ENCODE results near the gene TRIP10.
"Not testable (repeated sequence)": the region's sequence is repeated elsewhere in the genome, so short reads cannot be mapped to it uniquely, and the experiment has no call there.

The TRIP10 gene

DNA sequence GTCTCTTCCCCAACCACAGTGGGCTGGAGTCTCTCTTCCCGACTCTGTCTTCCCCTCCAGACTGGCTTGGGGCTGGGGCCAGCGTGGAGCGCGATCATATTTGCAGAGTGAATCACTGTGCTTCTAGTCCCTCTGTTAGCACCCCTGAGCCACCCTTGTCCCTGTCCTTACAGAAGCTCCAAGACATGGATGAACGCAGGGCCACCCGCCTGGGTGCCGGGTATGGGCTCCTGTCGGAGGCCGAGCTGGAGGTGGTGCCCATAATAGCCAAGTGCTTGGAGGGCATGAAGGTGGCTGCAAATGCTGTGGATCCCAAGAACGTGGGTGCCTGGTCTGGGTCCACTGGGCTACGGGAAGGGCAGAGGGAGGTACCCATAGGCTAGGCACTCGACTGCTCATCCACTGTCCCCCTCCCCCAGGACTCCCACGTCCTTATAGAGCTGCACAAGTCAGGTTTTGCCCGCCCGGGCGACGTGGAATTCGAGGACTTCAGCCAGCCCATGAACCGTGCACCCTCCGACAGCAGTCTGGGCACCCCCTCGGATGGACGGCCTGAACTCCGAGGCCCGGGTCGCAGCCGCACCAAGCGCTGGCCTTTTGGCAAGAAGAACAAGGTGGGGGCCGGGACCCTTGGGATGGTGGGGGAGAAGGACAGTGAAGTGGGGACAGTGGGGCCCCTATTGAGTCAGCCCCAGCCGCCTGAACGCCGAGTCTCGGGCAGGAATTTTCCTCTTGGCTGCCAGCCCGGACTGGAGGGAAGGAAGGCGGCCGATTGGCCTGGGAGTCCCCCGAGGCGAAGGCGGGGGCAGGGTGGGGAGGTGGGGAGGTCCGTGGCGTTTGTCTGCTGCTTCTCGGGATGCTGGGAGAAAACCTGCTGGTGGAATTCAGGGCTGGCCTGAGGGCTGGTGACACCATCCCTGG, 5.2 kb downstream of the TRIP10 start:
- no peak for DNase-seq

DNA sequence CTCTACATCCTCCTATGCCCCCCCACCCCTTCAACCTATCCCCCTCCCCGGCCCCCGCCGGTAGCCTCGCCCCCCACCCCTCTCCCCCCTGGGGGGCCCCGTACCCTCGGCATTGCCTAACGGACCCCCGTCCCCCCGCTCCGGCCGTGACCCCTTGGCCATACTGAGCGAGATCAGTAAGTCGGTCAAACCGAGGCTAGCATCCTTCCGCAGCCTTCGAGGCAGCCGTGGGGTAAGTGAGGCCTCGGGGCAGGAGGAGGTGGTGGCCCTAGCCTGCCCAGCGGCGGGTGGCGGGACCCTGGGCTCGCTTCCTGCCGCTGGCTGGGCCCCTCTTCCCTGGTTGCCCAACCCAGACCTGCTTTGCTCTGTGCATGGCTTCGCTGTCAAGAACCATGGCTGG, 6.5 kb downstream of the TRIP10 start:
- DNase-seq = no peak

DNA sequence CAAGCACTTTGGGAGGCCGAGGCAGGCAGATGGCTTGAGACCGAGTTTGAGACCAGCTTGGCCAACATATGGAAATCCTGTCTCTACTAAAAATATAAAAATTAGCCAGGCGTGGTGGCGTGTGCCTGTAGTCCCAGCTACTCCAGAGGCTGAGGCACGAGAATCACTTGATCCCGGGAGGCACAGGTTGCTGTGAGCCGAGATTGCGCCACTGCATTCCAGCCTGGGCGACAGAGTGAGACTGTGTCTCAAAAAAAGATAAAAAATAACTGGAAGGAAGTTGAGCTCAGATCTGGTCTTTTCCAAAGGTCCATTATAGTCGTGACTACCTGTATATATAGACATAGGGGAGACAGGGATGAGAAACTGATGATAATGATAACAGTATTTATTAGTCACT, 9.1 kb downstream of the TRIP10 start:
- not testable (repeated sequence) for DNase-seq

DNA sequence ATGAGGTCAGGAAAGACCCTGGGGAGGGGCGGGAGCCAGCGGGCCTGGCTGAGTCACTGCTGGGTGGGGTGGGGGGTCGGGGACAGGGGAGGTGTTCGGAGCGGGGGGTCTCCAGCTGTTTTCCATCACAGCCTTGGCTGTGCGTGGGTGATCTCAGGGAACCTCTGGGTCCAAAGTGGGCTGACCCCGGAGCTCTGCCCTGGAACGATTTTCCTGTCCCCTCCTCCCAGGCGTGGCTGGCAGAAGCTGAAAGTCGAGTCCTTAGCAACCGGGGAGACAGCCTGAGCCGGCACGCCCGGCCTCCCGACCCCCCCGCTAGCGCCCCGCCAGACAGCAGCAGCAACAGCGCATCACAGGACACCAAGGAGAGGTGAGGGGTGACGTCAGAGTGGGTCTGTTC, 10.6 kb downstream of the TRIP10 start:
- no peak for DNase-seq

DNA sequence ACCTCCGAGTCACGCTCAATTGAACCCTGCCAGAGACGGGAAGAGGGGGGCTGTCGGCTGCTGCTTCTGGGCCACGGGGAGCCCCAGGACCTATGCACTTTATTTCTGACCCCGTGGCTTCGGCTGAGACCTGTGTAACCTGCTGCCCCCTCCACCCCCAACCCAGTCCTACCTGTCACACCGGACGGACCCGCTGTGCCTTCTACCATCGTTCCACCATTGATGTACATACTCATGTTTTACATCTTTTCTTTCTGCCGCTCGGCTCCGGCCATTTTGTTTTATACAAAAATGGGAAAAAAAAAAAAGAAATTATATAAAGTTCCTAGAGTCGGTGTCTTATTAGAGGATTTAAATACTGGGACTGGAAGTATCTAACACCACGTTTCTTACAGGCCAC, 11.7 kb downstream of the TRIP10 start:
- DNase-seq = no peak

DNA sequence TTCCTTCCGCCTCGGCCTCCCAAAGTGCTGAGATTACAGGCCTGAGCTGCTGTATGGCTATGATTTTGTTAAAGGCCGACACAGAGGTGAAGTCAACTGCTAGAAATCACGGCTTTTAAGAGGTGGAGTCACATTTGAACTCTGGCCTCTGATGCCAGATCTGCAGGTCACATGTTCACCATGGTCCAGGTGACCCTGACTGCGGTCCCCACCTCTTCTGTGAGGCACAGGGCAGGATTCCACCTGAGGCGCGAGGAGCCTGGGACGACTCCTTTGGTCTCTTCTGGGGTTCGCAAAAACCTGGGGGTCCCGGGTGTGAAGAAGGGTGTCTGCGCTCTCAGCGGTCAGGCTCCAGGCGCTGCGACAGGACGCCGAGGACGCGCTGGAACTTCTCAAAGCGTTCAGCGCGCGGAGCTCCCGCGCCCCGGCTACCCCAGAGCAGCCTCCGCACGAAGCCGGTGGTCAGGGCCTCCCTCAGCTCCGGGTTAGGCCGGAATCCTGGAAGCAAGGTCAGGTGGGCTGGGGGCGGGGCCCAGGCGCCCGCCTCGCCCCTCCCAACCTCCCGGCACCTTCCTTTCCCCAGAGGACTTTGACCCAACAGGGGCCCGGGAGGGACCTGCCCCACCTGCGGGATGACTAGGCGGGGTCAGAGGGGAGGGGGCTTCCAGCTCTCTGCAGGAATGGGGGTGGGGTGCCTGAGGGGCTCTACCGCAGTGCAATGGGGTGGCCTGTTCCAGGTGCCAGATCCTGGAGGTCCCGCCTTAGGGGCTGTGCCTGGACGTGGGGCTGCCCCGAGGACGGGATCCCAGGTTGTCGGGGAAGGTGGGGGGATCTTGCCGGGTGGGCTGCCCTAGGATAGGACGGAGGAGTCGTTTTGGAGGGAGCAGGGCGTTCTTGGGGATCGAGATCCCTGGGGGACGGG, 13.0 kb downstream of the TRIP10 start:
- no peak for DNase-seq

DNA sequence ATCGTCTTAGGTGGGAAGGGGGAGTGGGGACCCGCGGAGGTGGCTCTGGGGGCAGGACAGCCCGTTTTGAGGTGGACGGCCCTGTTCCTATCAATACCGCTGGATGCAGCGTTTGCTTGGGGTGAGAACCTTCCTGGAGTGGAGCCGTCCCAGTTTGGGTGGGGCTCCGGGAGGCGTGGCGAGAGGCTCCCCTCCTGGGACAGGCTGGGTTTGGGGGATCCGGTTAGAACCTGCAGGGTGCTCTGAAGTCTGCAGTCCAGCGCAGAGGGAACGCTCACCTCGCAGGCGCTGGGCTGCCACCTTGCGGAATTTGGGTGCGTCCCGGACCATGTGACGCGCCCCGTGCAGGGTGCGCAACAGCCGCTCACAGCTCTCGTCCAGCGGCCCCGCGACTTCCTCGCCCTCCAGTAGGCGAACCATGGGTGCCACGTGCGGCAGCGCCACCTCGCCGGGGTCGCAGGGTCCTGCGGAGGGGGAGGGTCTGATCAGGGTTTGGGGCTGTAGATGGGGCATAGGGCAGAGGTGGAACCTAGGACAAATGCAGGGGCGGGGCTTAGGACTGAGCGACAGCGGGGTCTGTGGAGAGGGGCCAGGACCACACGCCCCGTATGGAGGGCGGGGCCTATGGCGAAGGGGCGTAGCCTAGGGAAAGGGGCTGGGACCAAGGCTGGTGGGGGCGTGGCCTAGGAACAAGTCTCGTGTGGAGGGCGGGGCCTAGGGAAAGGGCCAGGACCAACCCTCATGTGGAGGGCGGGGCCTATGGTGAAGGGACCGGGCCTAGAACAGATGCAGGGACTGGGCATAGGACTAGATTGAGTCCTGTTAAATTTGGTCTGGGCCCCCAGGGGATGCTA, 13.9 kb downstream of the TRIP10 start:
- DNase-seq = peak; percentile 84

DNA sequence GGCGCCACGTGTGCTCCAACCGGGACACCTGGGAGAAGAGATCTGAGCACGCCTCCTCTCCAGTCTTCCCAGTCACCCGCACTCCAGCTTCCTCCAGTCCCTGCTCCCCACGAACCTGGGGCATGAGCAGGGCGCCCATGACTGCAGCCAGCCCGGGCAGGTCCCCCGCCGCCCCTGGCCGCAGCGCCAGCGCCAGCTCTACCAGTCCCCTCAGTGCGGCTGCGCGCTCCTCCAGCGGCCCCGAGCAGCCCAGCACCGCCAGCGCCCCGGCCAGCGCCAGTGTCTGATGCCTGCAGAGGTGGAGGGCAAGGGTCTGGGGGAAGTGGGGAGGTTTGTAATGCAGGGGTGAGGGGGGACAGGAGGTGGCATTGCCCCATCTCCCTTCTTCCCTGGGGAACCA, 14.7 kb downstream of the TRIP10 start:
- DNase-seq = no peak

DNA sequence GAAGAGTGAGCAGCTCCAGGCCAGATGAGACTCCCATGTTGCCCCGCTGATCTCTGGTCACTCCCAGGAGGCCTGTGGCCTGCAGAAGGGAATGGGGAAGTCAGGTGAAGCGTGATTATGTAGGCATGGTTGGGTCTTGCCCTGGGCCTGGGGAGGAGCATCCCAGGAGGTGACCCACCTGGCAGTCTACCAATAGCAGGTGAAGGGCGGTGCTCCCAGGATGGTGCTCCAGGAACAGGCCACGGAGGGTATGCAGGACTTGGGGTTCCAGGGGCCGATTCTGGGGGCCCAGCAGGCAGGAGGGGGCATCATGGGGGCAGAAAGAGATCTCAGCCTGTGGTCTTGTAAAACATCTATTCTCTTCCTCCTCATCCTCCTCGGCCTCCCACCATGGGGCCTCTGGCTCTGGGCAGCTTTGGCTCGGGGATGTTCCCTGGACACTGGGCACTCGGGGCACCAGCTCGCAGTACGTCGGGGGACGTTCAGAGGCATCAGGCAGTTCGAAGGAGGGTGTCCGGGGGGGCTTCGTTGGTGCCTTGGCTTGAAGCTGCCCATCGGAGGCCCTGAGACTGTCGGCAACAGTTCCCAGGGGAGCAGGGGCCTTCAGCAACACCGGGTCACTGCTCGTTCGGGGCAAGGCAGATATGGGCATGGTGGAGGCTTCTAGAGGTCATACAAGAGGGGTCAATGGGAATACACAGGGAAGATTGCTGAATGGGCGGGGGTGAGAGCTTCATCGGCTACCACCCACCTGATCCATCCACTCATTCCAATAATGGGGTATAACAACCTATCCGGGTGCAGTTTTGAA, 15.4 kb downstream of the TRIP10 start:
- no peak for DNase-seq

DNA sequence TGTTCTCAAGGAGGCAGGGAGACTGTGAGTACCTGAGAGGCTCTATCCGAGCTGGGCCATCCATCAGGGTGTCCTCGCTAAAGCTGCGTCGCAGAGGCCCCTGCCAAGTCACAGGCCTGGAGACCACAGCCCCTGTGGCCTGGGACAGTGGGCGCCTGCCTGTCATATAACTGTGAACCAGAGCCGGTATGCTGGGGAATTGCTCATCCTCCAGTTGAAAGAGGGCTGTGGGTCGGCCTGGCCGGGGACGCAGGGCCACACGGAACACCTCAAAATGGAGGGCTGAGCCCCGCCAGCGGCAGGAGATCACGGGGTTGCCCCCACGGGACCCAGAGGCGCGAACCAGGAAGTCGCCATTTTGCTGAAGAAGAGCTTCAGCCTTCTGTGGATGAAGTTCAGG, 21.1 kb downstream of the TRIP10 start:
- DNase-seq = no peak

DNA sequence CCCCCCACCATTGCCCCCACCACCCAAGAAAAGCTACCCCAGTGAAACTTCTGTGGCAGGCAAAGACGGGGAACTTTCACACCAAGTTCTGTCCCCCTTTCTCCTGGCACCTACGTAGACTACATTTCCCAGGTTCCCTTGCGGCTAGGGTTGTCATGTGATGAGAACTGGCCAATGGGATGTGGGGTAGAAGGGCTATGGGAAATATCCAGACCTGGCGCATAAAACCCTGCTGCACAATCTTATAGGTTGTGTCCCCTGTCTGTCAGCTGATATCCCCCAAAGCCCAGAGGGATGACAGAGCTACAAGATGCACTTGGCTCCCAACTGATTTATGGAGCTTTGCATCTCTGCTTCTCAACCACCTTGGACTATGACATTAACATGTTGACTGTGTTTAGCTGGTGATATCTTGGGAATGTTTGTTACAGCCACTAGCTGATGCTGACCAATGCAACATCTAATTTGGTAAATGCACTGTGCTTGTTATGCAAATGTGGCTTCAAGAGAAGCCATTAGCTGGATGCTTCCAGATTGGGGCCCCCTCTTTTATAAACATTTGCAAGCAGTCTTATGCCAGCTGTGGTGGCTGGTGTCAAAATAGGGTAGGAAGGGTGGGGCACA, 21.7 kb downstream of the TRIP10 start:
- DNase-seq = no peak

DNA sequence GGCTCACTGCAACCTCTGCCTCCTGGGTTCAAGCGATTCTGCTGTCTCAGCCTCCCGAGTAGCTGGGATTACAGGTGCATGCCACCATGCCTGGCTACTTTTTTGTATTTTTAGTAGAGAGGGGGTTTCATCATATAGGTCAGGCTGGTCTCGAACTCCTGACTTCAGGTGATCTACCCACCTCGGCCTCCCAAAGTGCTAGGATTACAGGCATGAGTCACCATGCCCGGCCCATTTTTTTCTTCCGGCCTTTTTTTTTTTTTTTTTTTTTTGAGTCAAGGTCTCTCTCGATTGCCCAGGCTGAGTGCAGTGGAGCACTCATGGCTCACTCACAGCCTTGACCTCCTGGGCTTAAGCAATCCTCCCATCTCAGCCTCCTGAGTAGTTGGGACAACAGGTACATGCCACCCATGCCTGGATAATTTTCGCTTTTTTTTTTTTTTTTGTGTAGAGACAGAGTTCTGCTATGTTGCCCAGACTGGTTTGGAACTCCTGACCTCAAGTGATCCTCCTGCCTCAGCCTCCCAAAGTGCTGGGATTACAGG, 22.8 kb downstream of the TRIP10 start:
- DNase-seq = not testable (repeated sequence)

DNA sequence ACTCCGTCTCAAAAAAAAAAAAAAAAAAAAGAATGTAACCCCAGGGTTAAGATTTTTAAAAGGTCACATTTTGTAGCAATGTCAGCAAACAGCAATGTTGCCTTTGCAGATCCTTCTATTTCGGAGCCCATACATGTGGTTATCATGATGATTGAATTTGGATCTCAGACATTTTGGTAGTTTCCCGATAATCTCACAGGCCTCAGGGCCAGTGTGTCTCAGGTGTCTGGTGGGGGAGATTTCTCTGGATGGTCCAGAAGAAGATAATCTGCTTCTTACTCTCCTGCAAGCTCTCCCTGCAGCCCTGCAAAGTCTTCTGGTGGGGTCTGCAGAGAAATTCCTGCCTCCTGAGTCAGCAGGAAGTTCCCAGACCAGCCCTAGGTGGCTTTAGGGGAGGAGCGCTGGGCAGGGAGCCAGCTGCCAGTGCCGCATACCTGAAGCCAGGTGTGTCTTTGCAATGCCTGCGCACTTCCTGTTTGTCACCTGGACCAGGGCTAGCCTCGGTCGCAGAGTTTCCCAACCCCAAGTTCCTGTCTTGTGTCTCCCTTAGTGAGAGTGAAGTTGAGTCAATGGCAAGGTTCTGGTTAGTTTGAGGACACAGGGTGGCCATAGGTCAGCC, 26.4 kb downstream of the TRIP10 start:
- no peak for DNase-seq

DNA sequence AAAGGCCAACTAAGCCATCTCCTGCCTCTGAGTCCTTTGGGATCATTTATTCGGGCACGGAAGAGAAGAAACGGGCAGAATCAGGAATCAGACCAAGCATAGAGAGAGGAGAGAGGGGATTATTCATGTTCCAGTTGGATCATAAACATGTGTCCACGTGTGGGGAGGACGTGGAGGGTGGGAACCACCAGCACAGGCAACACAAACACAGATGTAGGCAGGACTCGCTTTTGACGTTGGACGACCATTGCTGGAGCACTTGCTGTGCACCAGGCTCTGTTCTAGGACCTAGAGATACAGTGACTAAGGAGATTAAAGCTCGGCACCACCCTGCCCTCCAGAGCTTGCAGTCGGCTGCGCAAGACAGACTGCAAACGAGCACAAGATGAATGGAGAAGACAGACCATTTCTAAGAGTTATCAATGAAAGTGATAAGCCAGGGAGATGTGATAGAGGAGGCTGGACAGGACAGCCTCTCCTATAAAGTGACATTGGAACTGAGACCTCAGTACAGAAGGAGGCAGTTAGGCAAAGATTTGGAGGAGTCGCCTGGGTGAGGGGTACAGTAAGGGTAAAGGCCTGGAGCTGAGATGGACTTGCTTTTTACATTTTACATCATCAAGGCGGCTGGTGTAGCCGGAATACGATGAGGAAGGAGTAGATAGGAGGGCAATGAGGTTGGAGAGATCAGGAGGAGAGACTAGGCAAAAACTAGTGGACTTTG, 27.0 kb downstream of the TRIP10 start:
- DNase-seq = no peak

DNA sequence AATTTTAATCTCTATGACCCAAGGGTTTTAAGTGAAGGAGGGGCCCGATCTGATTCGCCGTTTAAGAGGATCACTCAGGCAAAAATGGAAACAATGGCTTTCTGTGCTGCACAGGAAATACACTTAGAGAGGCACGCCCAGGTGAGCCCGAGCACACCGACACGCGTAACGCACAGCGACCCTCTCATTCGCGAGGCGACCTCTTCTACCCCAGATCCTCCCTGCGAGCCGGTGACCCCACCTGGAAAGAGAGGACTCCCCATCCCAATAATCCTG, 27.5 kb downstream of the TRIP10 start:
- no peak for DNase-seq

DNA sequence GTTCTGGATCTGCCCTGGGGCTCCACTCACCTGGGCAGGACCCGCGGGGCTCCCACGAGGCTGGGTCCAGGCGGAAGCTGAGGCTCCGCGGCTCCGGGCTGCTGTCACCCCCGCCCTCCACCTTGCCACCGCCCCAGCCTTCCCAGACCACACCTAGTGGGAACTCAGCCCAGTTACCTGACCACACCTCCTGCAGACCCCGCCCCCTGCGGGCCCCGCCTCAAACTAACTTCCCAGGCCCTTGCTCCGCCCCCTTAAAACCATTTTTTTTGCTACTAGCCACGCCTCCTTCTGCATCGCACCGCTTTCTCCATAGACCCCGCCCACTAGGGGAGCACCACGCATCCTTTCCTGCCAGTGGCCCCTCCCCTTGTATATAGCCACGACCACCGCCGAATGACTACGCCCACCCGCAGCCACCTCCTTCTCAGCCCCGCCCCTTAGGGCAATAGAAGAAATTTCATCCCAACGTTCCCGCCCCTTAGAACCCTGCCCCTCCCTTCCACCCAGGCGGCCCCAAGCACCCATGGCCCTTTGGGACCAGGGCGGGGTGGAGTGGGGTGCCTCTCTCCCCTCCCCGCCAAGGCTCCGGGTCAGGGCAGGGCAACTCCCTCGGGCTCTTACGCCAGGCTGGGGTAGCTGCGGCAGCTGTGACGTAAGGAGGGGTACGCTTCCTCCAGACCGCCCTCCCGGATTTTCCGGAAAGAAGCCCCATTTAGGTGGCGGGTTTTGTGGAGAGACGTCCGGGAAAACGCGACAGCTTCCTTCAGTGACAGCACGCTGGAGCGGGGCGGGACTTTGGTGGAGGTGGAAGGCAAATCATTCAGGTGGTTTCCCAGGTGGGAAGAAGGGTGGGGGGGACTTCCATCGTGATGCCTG, 28.1 kb downstream of the TRIP10 start, which contains the start of gene SH2D3A:
TSS of gene SH2D3A (minus strand) at position 79 of the 879 bp plus-strand sequence. CDS start 3,687 bp downstream, outside the sequence.
- DNase-seq = peak; percentile 93

DNA sequence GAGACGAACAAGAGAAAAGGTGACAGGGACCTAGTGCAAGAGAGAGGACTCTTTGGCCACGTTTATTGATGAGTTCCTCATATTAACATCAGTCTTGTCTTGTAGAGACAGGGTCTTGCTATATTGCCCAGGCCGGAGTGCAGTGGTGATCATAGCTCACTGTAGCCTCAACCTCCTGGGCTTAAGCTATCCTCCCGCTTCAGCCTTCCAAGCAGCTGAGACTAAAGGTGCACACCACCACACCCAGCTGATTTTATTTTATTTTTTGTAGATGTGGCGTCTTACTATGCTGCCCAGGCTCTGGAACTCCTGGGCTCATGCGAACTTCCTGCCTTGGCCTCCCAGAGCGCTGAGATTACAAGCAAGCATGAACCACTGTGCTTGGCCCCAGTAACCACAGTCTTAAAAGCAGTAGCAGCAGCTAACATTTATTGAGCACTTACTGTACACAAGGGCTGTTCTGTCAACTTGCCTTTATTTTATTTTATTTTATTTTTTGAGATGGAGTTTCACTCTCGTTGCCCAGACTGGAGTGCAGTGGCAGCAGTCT, 28.8 kb downstream of the TRIP10 start:
- DNase-seq = no peak

DNA sequence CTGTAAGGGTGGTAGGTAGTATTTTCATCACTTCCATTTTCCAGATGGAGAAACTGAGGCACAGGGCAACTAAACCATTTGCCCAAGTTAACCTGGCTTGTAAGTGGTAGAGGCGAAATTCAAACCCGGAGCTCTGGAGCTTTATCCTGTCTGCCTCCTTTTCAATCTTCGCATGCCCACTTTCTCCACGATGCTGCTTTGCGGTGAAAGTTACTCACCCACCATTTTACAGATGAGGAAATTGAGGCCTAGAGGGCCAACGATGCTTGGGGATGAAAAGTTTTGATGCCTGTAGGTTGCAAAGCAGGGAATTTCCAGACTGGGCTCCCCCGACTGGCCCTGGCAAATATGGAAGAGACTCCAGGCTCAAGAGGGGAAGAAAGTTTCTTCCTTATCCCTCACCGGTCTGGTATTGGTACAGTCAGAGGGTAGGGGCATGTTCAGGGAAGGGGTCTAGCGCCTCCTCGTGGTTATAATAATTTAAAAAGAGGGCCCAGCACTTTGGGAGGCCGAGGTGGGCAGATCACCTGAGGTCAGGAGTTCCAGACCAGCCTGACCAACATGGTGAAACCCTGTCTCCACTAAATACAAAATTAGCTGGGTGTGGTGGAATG, 29.6 kb downstream of the TRIP10 start:
- no peak for DNase-seq
